Effector memory CD4-positive, alpha-beta T cell (primary cell): ENCODE data around the gene CUEDC1.

Experiments used
- DNase-seq, 3 donors: peaks; one replicate each; pipeline ENCODE4 v3.0.0-alpha.2; 2020
- H3K27ac ChIP-seq: 2 replicates; pipeline ENCODE4 v1.7.0; 2013; ENCODE audit warnings: mild to moderate bottlenecking, low read length, moderate library complexity; ENCODE audit not compliant: insufficient read depth, poor library complexity, severe bottlenecking
- H3K27me3 ChIP-seq: replicated peaks from 2 replicates; pipeline ENCODE4 v1.7.0; 2013; ENCODE audit warnings: mild to moderate bottlenecking, low read length; ENCODE audit not compliant: insufficient read depth, control insufficient read depth, poor library complexity, severe bottlenecking
- H3K36me3 ChIP-seq: 2 replicates; pipeline ENCODE4 v1.7.0; 2013; ENCODE audit warnings: mild to moderate bottlenecking, low read length, moderate library complexity; ENCODE audit not compliant: control insufficient read depth, insufficient read depth
- H3K4me1 ChIP-seq: 2 replicates; pipeline ENCODE4 v1.7.0; 2013; ENCODE audit warnings: low read length, mild to moderate bottlenecking; ENCODE audit not compliant: control insufficient read depth, insufficient read depth, poor library complexity, severe bottlenecking
- H3K4me3 ChIP-seq: 2 replicates; pipeline ENCODE4 v1.7.0; 2013; ENCODE audit warnings: low read length, low read depth, mild to moderate bottlenecking; ENCODE audit not compliant: insufficient read depth, poor library complexity, severe bottlenecking
- H3K9me3 ChIP-seq: 2 replicates; pipeline ENCODE4 v1.7.0; 2013; ENCODE audit warnings: mild to moderate bottlenecking, low read length, moderate library complexity; ENCODE audit not compliant: control insufficient read depth

Gene CUEDC1

GRCh38 chr17:57898487-57899311 lies 56.5 kb downstream of the CUEDC1 start:
- Histone ChIP-seq H3K27ac (no peak overlapping the region), H3K9me3 (no peaks in the 10 kb centered on the region), H3K4me1 (peaks cover 4% of the 10 kb centered on the region), H3K36me3 (no peaks in the 10 kb centered on the region), H3K4me3 (no peak overlapping the region), H3K27me3 (no peaks in the 10 kb centered on the region)
- DNase-seq = no peak

DNA sequence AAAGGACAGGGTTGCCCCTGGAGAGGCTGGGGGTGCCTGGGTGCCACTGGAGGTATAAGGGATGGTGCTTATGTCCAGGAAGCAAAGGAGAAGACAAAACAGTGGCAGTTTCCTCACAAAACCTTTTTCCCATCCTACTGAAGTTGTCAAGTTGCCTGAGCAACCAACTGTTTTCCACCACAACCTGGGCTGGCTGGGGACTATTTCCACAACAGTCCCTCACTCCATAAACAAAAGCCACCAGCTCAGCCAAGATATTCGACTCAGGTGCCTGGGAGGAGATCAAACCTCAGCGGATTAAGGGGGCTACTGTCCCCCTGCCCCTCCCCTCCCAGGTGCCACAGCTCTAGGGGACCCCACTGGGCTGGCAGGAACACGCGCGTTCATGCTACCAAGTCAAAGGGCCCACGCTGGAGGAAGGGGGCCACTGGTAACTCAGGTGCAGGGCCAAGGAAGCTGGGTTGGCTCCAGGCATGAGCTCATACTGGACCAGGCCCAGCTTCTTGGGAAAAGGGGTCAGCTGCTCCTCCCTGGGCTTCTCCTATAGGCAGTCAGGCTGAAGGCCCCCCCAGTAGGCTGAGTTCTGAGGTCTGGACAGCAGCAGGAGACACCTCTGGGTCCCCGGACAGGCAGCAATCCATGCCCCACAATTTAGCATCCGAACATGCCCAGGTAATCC lies 59.7 kb downstream of the CUEDC1 start:
- Histone ChIP-seq H3K27me3 (no peaks in the 10 kb centered on the region), H3K36me3 (no peaks in the 10 kb centered on the region), H3K27ac (no peak overlapping the region), H3K4me1 (peaks cover 5% of the 10 kb centered on the region), H3K9me3 (no peaks in the 10 kb centered on the region), H3K4me3 (no peak overlapping the region)
- DNase-seq = no peak

- H3K27me3 ChIP-seq = no peaks in the 10 kb centered on the region
These were observed 60.4 kb downstream of the CUEDC1 start for GRCh38 chr17:57894848-57895247.

DNA sequence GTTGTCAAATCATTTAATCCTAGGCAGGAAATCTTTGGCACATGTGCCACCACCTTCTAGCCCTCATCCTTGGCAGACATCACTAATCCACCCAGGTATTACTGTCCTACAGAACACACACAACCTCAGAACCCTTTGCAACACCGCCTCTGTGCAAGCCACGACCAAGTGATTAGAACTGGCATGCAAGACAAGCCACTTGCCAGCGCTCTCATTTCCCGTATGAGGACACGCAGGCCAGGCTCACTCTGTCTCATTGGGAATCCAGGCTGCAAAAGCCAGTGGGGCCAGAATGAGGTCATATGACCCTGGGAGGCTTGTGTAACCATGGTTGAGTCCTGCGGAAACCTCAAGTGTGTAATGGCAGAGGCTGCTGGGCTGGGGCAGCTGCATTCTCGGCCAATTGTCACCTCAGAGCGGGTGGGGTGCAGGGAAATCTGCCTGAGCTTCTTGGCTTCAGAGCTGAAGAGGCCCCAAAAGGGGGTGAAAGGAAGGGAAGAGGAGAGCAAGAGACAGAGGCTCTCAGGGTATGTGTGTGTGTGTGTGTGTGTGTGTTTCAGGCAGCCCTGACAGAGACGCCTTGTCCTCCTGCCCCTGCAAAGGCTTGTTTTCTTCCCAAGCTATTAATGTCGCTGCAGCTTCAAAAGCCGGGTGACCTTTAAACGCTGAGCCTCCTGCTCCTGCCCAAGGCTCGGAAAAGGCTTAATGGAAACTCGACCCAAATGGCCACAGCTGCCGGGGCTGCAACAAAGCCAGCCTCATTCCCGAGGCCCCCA lies 62.2 kb downstream of the CUEDC1 start:
- Histone ChIP-seq H3K36me3 (no peaks in the 10 kb centered on the region), H3K9me3 (no peaks in the 10 kb centered on the region), H3K27ac (no peak overlapping the region), H3K4me3 (no peak overlapping the region), H3K27me3 (no peaks in the 10 kb centered on the region), H3K4me1 (peaks cover 5% of the 10 kb centered on the region)
- no peak for DNase-seq

More at GRCh38 chr17:57894848-57895247, 60.4 kb downstream of the CUEDC1 start:
- DNase-seq = no peak
- Histone ChIP-seq H3K36me3 (no peaks in the 10 kb centered on the region), H3K27ac (no peak overlapping the region), H3K4me3 (no peak overlapping the region), H3K4me1 (peaks cover 5% of the 10 kb centered on the region), H3K9me3 (no peaks in the 10 kb centered on the region)

DNA sequence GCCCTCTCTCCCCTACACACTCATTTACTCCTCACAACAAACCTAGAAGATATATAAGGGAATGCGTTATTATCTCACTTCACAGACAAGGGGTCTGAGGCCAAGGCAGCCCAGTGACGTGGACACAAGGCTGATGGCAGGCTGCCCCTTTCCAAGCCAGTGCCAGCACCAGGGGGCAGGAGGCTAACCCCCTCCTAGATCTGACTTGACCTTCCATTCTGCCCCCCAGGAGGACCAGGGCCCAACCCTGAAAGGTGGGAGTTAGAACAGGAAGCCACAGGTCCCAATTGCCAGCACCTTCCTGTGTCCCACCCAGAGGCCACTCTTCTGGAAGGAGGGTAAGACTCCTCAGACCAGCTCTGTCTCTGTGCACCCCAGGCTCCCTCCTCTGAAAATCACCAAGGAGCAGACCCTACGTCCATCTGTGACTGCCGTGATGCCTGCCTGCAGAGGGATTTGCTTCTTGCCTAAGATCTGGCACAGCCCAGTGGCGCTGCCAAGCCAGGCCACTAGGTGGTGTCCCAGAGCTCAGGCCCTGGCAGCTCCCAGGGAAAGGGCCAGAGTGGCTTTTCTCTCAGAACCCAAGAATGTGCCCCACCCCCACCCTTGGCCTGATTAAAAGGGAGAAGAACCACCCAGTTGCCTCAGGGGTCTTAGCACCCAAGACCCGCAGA lies 62.9 kb downstream of the CUEDC1 start:
- Histone ChIP-seq H3K27me3 (no peaks in the 10 kb centered on the region), H3K4me3 (no peak overlapping the region), H3K36me3 (no peaks in the 10 kb centered on the region), H3K9me3 (no peaks in the 10 kb centered on the region), H3K4me1 (peaks cover 5% of the 10 kb centered on the region), H3K27ac (no peak overlapping the region)
- DNase-seq = peak; percentile 49 to 64 (median 56)

DNA sequence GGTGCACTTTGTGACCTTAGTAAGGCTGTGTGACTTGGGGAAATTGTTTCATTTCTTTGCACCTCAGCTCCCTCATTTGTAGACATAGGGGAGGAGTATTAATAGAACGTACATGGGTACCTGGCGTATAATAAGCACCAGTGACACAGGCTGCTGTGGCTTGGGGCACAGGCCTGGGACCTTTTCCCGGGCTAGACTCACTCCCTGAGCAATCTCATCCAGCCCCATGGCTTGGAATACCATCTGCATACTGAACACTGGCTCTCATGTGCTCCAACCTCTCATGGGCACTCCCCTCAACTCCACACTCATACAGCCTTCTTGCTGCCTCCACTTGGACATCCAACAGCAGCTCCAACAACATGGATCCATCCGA lies 64.4 kb downstream of the CUEDC1 start:
- no peak for DNase-seq
- H3K27ac ChIP-seq = no peak overlapping the region
- peaks cover 5% of the 10 kb centered on the region for H3K4me1 ChIP-seq
- H3K4me3 ChIP-seq = no peak overlapping the region
- no peaks in the 10 kb centered on the region for H3K9me3 ChIP-seq
- no peaks in the 10 kb centered on the region for H3K36me3 ChIP-seq
- no peaks in the 10 kb centered on the region for H3K27me3 ChIP-seq

DNA sequence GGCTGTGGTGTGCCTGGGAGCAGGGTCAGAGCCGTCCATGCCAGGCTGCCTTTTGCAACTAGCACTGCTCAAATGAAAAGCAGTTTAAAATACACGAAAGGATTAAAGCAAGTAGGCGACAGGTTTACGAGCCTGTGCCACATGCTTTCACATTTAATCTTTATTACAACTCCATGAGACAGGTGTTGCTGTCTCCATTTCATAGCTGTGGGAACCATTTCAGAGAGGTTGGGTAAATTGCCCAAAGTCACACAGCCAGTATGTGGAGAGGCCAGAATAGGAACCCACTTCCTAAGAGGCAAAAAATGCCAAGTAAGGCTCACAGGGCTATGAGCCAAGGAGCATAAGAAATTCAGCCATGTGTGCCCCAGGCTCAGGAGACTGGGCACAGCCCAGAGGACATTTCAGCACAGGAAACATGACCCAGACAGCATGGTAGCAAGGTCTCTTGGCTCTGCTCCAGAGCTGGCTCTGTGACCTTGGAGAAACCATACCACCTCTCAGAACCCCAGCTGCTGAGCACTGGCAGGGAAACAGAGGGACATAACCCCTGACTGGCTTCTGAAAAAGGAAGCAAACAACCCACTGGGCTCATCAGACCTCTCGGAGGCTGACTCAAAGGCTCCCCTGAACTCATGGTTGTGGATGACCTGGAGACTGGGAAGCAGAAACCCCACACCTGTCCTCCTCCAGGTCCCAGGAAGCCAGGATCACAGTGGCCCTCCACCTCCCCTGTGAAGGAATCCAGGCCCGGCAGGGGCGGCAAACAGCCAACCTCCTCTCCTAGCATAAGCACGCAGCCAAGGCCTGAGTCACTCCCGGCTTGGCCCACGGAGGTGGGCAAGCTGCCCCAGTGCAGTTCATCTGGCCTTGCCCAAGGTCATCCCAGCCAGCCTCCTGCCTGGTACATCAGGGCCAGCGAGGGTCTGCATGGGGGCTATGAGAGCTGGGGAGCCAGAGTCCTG lies 65.0 kb downstream of the CUEDC1 start:
- Histone ChIP-seq H3K27me3 (no peaks in the 10 kb centered on the region), H3K9me3 (no peaks in the 10 kb centered on the region), H3K36me3 (no peaks in the 10 kb centered on the region), H3K4me1 (peaks cover 5% of the 10 kb centered on the region), H3K27ac (no peak overlapping the region), H3K4me3 (no peak overlapping the region)
- no peak for DNase-seq

- Histone ChIP-seq H3K27ac (no peak overlapping the region), H3K27me3 (no peaks in the 10 kb centered on the region), H3K9me3 (no peaks in the 10 kb centered on the region), H3K4me3 (no peak overlapping the region), H3K36me3 (no peaks in the 10 kb centered on the region), H3K4me1 (peaks cover 5% of the 10 kb centered on the region)
- no peak for DNase-seq
These were observed 66.0 kb downstream of the CUEDC1 start for GRCh38 chr17:57889252-57889651.
